ENCODE data around the gene GALNT2. TPM values are rescaled to one million over a fixed set of nuclear protein-coding genes. Genes with fewer than 3 reads are reported as not detected.

GALNT2 gene
- total and polyA plus RNA-seq, 4 donors, result 47.5 to 182 (median 114) TPM

DNA sequence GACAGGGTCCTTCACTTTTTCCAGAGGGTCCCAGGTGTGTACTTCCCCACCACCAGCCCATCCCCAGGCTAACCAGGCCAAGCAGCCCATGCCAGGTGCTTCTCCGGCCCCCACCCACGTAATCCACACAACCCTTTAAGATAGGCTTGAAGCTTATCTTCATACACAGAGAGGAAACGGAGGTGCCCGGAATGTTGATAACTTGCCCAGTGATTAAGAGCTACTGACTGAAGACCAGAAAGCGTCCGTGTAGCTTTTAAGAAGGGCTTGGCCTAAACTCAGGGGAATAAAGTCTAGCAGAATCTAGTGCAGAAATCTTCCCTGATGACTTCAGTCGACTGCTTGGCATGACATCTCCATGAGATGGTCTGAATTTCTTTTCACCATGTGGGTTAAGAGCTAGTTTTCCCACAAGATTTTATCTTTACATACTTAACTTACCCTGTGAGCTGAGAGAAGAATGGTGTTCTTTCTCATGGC, 138.7 kb downstream of the GALNT2 start:
- no peak overlapping the region for H3K9ac ChIP-seq (ENCODE audit: low read depth in 1 of 2, low read length in 2 of 2)
- no peak for DNase-seq (ENCODE audit: low spot score)
- H3K36me3 ChIP-seq (ENCODE audit: control insufficient read depth in 4 of 4, insufficient read depth in 3 of 4, low read depth in 1 of 4, low read length in 3 of 4), result peaks cover 2 to 31% (median 15%) of the 10 kb centered on the region in 4 donors
- H3K4me1 ChIP-seq (ENCODE audit: control insufficient read depth in 4 of 4, insufficient read depth in 4 of 4, low read length in 3 of 4), result peaks cover 0 to 5% (median 4%) of the 10 kb centered on the region in 4 donors
- no peak overlapping the region for H3K4me3 ChIP-seq (ENCODE audit: low read depth in 1 of 3, low read length in 3 of 3)
- H3K9me3 ChIP-seq (ENCODE audit: control insufficient read depth in 4 of 4, low read length in 3 of 4), result no peaks in the 10 kb centered on the region
- no peak overlapping the region for H3K27ac ChIP-seq (ENCODE audit: low read depth in 1 of 2, low read length in 2 of 2)
- TF ChIP-seq MAX (IDR thresholded peaks at IDR 0.05) (no peak), FOXA2 (IDR thresholded peaks at IDR 0.05) (no peak), NR2F2 (IDR thresholded peaks at IDR 0.05) (no peak)
- H3K27me3 ChIP-seq (ENCODE audit: control insufficient read depth in 4 of 4, insufficient read depth in 4 of 4, low read length in 3 of 4), result no peaks in the 10 kb centered on the region
- WGBS, result 79% methylated on average over 7 of the region's 7 CpGs

GRCh38 chr1:230206207-230206606, 139.2 kb downstream of the GALNT2 start:
- no peak overlapping the region for H3K9ac ChIP-seq (ENCODE audit: low read depth in 1 of 2, low read length in 2 of 2)
- H3K4me1 ChIP-seq (ENCODE audit: control insufficient read depth in 4 of 4, insufficient read depth in 4 of 4, low read length in 3 of 4), result peaks cover 0 to 5% (median 4%) of the 10 kb centered on the region in 4 donors
- H3K9me3 ChIP-seq (ENCODE audit: control insufficient read depth in 4 of 4, low read length in 3 of 4), result no peaks in the 10 kb centered on the region
- no peak for DNase-seq (ENCODE audit: low spot score)
- H3K27me3 ChIP-seq (ENCODE audit: control insufficient read depth in 4 of 4, insufficient read depth in 4 of 4, low read length in 3 of 4), result no peaks in the 10 kb centered on the region
- no peak for TF ChIP-seq HNF4A (conservative IDR thresholded peaks at IDR 0.05)
- no peak for TF ChIP-seq RAD21 (IDR thresholded peaks at IDR 0.05)
- no peak for TF ChIP-seq HNF4G (IDR thresholded peaks at IDR 0.05)
- no peak for TF ChIP-seq ATF3 (IDR thresholded peaks at IDR 0.05)
- TF ChIP-seq, protein P1, sequence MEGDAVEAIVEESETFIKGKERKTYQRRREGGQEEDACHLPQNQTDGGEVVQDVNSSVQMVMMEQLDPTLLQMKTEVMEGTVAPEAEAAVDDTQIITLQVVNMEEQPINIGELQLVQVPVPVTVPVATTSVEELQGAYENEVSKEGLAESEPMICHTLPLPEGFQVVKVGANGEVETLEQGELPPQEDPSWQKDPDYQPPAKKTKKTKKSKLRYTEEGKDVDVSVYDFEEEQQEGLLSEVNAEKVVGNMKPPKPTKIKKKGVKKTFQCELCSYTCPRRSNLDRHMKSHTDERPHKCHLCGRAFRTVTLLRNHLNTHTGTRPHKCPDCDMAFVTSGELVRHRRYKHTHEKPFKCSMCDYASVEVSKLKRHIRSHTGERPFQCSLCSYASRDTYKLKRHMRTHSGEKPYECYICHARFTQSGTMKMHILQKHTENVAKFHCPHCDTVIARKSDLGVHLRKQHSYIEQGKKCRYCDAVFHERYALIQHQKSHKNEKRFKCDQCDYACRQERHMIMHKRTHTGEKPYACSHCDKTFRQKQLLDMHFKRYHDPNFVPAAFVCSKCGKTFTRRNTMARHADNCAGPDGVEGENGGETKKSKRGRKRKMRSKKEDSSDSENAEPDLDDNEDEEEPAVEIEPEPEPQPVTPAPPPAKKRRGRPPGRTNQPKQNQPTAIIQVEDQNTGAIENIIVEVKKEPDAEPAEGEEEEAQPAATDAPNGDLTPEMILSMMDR (IDR thresholded peaks at IDR 0.05; ENCODE audit: low read depth, low read length, missing input control), result no peak
- TF ChIP-seq, protein P2, sequence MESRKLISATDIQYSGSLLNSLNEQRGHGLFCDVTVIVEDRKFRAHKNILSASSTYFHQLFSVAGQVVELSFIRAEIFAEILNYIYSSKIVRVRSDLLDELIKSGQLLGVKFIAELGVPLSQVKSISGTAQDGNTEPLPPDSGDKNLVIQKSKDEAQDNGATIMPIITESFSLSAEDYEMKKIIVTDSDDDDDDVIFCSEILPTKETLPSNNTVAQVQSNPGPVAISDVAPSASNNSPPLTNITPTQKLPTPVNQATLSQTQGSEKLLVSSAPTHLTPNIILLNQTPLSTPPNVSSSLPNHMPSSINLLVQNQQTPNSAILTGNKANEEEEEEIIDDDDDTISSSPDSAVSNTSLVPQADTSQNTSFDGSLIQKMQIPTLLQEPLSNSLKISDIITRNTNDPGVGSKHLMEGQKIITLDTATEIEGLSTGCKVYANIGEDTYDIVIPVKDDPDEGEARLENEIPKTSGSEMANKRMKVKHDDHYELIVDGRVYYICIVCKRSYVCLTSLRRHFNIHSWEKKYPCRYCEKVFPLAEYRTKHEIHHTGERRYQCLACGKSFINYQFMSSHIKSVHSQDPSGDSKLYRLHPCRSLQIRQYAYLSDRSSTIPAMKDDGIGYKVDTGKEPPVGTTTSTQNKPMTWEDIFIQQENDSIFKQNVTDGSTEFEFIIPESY (IDR thresholded peaks at IDR 0.05), result no peak
- no peak for TF ChIP-seq YY1 (IDR thresholded peaks at IDR 0.05)
- TF ChIP-seq NR2F2 (IDR thresholded peaks at IDR 0.05), result no peak
- TF ChIP-seq SP1 (IDR thresholded peaks at IDR 0.05), result no peak
- no peak for TF ChIP-seq MAX (IDR thresholded peaks at IDR 0.05)
- no peak for TF ChIP-seq EGR1 (IDR thresholded peaks at IDR 0.05; ENCODE audit: low read depth in 2 of 2)
- TF ChIP-seq RXRA (IDR thresholded peaks at IDR 0.05), result no peak
- no peak overlapping the region for H3K27ac ChIP-seq (ENCODE audit: low read depth in 1 of 2, low read length in 2 of 2)
- no peak overlapping the region for H3K4me3 ChIP-seq (ENCODE audit: low read depth in 1 of 3, low read length in 3 of 3)
- 95% methylated on average over 2 of the region's 2 CpGs for WGBS
- peaks cover 2 to 31% (median 15%) of the 10 kb centered on the region in 4 donors for H3K36me3 ChIP-seq (ENCODE audit: control insufficient read depth in 4 of 4, insufficient read depth in 3 of 4, low read depth in 1 of 4, low read length in 3 of 4)

GRCh38 chr1:230206976-230207375, 139.9 kb downstream of the GALNT2 start:
- no peak for DNase-seq (ENCODE audit: low spot score)
- Histone ChIP-seq H3K4me1 (ENCODE audit: control insufficient read depth in 4 of 4, insufficient read depth in 4 of 4, low read length in 3 of 4) (peaks cover 0 to 5% (median 4%) of the 10 kb centered on the region in 4 donors), H3K36me3 (ENCODE audit: control insufficient read depth in 4 of 4, insufficient read depth in 3 of 4, low read depth in 1 of 4, low read length in 3 of 4) (peaks cover 2 to 31% (median 15%) of the 10 kb centered on the region in 4 donors), H3K9ac (ENCODE audit: low read depth in 1 of 2, low read length in 2 of 2) (no peak overlapping the region), H3K27ac (ENCODE audit: low read depth in 1 of 2, low read length in 2 of 2) (no peak overlapping the region), H3K9me3 (ENCODE audit: control insufficient read depth in 4 of 4, low read length in 3 of 4) (no peaks in the 10 kb centered on the region), H3K27me3 (ENCODE audit: control insufficient read depth in 4 of 4, insufficient read depth in 4 of 4, low read length in 3 of 4) (no peaks in the 10 kb centered on the region), H3K4me3 (ENCODE audit: low read depth in 1 of 3, low read length in 3 of 3) (no peak overlapping the region)
- 84% methylated on average over 4 of the region's 4 CpGs for WGBS
- TF ChIP-seq HNF4A (conservative IDR thresholded peaks at IDR 0.05), result no peak
- TF ChIP-seq, protein P1 (IDR thresholded peaks at IDR 0.05; ENCODE audit: low read depth, low read length, missing input control), result no peak
- no peak for TF ChIP-seq TAF1 (conservative IDR thresholded peaks at IDR 0.05)
- no peak for TF ChIP-seq HNF4G (IDR thresholded peaks at IDR 0.05)
- TF ChIP-seq NR2F2 (IDR thresholded peaks at IDR 0.05), result no peak
- TF ChIP-seq MAX (IDR thresholded peaks at IDR 0.05), result no peak
- TF ChIP-seq RXRA (IDR thresholded peaks at IDR 0.05), result no peak
- TF ChIP-seq RAD21 (IDR thresholded peaks at IDR 0.05), result no peak
- TF ChIP-seq, protein P2 (IDR thresholded peaks at IDR 0.05), result no peak
- TF ChIP-seq JUND (IDR thresholded peaks at IDR 0.05), result no peak
- TF ChIP-seq SP1 (IDR thresholded peaks at IDR 0.05), result no peak
- no peak for TF ChIP-seq YY1 (IDR thresholded peaks at IDR 0.05)
- TF ChIP-seq EGR1 (IDR thresholded peaks at IDR 0.05; ENCODE audit: low read depth in 2 of 2), result no peak
- TF ChIP-seq ATF3 (IDR thresholded peaks at IDR 0.05), result no peak
- TF ChIP-seq GABPA (IDR thresholded peaks at IDR 0.05 in 1 of 2, conservative IDR thresholded peaks at IDR 0.05 in 1 of 2), result no peak
